Endometrial microvascular endothelial cells (primary cell): ENCODE measurements around the gene FSTL1. TPM values are rescaled to one million over a fixed set of nuclear protein-coding genes. Genes with fewer than 3 reads are reported as not detected.

Experiments used
- in situ Hi-C: cut with HindIII; loops from 2 replicates; pipeline ENCODE4 v1.10.0; 2017; ENCODE audit warnings: low sequenced_read_pairs, low pct_unique_long_range_greater_than_20kb; ENCODE audit errors: inconsistent ontology term
- total RNA-seq: library from RNA; depleted of rRNA; stranded (reverse); fragments of >200 nt; gene quantifications from one replicate; pipeline ENCODE4 v1.2.3, GENCODE V29; 2015; ENCODE audit errors: inconsistent ontology term

FSTL1 gene
- total RNA-seq, 1 donor from 2014 or later: 534 TPM

- in situ Hi-C loops: no loop called here
These were observed 5.1 kb downstream of the FSTL1 start for GRCh38 chr3:120445654-120446053.

DNA sequence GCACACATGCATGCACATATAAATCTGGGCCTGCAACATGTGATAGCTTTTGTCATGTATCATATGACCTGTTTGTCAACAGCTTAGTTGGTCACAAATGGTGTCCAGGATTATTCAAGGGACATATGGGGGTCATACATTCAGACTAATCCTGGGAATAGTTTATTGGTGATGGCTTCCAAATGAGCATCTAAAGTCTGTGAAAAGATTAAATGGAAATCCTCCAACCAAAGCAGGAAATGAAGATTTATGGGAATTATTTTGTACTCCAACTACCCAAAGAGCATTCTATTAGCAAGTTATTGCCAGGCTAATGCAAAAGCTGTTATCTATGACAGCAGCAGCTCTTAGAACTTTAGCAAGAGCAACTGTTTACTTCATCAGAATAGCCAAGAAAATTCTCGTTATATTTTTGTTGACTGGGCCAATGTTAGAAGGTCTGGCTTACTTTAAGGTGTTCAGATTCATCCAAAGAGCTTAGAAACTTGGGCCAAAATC, 7.1 kb downstream of the FSTL1 start:
- in situ Hi-C loops: no loop called here

DNA sequence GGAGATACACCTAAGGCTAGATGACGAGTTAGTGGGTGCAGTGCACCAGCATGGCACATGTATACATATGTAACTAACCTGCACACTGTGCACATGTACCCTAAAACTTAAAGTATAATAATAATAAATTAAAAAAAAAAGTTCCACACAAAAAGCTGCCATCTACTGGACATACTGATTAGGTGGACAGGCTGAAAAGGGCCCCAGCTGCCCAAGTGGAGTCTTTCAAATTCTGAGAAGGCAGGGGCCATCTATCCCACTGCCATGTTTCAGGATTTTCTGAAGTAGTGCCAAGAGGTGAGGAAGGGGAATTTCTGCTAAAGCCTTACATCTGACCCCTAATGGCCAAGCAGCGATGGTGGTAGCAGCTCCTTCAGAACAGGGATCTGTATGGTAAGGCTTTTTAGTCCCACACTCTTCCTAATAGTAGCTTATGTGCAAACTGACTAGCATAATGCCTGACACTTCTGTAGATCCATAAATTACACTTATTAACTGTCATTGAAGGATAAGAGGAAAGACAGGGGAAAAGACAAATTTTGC, 7.7 kb downstream of the FSTL1 start:
- in situ Hi-C loops: no loop called here

- in situ Hi-C loops: no loop called here
These were observed 9.0 kb downstream of the FSTL1 start for GRCh38 chr3:120441776-120442175.

- in situ Hi-C loops: no loop called here
These were observed 10.0 kb downstream of the FSTL1 start for GRCh38 chr3:120440762-120441161.

DNA sequence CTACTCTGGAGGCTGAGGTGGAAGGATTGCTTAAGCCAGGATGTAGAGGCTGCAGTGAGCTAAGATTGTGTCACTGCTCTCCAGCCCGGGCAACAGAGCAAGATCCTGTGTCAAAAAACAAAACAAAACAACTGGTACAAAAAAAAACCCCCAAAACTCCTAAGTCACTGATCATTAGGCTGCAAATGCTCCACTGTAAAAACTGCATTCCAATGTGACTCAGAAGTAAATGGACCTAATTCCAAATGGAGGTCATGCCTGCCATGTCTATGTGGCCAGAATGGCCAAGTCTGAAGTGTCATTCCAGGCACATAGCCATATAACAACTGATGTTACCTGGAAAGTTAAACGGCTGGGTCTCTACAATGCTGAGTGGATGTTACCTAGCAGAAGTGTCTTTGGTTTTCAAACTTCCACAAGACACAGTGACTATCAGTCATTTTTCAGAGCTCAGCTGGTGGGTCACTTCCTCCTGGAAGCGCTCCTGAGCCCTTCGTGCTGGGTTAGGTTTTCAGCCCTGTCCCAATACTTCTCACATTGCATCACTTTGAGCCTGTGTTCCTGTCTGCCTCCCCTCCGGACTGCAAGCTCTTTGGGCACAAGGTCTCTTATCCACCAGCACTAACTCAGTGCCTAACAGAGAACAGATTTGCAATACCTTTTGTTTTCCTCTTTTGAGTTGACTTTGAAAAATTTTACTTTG, 10.6 kb downstream of the FSTL1 start:
- in situ Hi-C loops: no loop called here

GRCh38 chr3:120438665-120439370, 12.0 kb downstream of the FSTL1 start:
- in situ Hi-C loops: no loop called here

- in situ Hi-C loops: no loop called here
These were observed 12.6 kb downstream of the FSTL1 start for GRCh38 chr3:120438216-120438615.

- in situ Hi-C loops: no loop called here
These were observed 13.2 kb downstream of the FSTL1 start for GRCh38 chr3:120437559-120437958.

GRCh38 chr3:120436523-120437050, 14.2 kb downstream of the FSTL1 start:
- in situ Hi-C loops: no loop called here

DNA sequence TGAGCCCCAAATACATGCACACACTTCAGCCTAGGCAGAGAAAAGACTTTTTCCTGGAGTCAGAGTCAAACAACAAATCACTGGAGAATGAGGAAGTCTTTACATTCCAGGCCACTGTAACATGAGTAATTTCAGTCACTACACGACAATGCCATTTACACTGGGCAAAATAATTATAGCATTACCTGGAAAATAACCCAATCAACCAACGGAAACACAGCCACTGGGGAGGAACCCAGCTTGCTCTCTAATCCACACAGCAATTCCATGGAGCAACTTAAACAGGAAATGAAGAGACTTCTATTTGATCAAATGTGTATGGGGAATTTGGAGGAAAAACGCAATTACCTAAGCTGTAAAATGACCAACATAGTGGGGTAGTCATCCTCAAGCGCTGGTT, 15.2 kb downstream of the FSTL1 start:
- in situ Hi-C loops: no loop called here

DNA sequence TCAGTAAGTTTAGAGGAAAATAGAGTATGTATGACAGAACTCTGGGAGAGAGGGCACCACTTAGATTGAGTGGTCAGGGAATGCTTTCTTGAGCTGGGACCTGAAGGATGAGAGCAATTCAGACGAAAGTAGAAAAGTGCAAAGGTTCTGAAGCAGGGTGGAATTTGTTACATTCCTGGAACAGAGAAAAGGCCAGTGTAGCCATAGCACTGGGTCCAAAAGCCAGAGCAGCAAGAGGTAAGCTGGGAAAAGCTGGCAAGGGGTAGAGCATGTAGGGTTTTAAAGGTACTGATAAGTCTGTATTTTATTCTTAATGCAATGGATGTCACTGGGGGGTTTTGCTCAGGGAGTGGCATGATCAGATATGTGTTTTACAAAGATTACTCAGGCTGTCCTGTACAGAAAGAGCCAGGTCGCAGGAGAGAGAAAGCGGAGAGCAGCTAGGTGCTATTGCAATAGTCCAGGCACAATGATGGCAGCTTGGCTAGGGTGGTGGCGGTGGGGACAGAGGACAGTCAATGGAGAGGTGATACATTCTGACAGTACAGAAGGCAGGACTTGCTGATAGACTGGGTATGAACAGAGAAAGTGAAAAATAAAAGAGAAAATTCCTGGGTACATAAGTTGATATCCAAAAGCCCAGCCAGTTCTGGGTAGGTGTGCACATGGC, 17.0 kb downstream of the FSTL1 start:
- in situ Hi-C loops: no loop called here

GRCh38 chr3:120432150-120432860, 18.5 kb downstream of the FSTL1 start:
- in situ Hi-C loops: no loop called here

DNA sequence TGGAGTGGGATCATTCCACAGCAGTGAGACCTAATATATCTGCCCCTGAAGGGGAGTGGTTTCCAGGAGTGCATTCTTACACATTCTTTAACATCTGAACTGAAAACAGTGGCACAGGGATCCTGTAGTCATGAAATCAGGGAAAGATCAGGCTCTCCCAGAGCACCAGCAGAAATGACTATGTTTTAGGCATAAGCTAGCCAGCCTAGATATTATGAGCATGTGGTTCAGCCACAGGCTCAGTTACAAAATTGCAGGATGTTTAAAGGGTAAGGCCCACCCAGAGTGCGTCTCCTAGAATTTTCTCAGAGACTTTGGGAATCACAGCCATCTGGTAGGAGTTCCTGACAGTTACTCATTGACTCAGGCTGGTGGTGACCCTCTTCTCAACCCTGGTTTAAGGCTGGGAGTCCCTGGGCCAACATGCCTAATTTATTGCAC, 20.9 kb downstream of the FSTL1 start:
- in situ Hi-C loops: loop anchor here (10.0 kb wide), 1 partner anchor 365 kb away; no protein-coding TSS in a partner anchor

GRCh38 chr3:120428924-120429323, 21.9 kb downstream of the FSTL1 start:
- in situ Hi-C loops: loop anchor here (10.0 kb wide), 1 partner anchor 366 kb away; no protein-coding TSS in a partner anchor

DNA sequence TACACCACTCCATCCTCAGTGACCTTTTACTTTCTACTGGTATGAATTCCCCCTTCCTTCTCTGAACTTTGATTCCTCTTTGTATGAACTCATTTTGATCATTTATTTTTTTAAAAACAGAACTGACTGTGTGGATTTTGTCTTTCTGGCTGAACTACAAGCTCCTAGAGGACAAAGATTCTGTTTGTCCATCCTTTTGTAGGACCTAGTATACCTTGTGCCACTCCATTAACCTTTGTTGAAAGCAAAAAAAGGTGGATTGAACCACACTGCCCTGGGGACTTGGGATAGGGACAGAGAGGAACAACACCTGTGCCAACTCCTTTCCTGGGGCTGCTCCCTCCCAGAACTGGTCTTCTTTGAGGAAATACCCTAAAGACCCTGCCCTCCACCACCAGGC, 23.6 kb downstream of the FSTL1 start:
- in situ Hi-C loops: loop anchor here (10.0 kb wide), 1 partner anchor 368 kb away; no protein-coding TSS in a partner anchor

- in situ Hi-C loops: loop anchor here (10.0 kb wide), 1 partner anchor 369 kb away; no protein-coding TSS in a partner anchor
These were observed 25.1 kb downstream of the FSTL1 start for GRCh38 chr3:120425572-120426250.
